ENCODE measurements around the gene SLC7A1. TPM values are rescaled to one million over a fixed set of nuclear protein-coding genes. Genes with fewer than 3 reads are reported as not detected.

SLC7A1 gene
- total and polyA plus RNA-seq, 2 of the 13 experiments (the other 11 are each of a cell fraction or from before 2014, with no cell fraction given): 14.5 to 15.3 TPM

DNA sequence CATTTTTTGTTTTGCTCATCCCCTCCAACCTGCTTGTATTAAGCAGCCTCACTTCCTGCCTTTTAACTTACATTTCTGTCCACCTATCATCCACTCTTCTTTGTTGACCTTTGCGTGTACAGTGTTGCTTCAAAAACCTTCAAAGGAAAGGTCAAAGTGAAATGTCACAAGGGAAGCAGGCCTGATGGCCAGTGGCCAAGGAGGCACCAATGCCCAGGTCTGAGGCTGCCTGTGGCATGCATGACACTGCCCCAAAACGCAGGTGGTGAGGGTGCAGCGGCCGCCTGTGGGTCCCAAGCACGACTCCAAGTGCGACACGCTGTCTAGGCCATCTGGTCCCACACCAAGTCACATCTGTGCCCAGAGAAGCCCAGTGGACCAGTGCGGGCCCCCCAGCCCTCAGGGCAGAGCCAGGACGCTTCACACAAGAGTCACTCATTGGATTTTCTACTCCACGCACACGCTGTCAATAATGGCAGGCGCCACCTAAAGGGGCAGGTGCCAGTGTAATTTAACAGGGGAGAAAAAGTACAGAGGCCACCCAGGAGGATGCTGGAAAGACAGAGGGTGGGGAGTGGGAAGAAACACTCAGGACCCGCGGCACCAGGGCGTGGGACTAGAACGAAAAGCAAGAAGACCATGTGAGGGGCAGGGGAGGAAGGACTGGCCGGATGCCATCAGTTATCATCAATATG is 23.5 kb downstream of the SLC7A1 start (continued):
- TF ChIP-seq, protein P1, sequence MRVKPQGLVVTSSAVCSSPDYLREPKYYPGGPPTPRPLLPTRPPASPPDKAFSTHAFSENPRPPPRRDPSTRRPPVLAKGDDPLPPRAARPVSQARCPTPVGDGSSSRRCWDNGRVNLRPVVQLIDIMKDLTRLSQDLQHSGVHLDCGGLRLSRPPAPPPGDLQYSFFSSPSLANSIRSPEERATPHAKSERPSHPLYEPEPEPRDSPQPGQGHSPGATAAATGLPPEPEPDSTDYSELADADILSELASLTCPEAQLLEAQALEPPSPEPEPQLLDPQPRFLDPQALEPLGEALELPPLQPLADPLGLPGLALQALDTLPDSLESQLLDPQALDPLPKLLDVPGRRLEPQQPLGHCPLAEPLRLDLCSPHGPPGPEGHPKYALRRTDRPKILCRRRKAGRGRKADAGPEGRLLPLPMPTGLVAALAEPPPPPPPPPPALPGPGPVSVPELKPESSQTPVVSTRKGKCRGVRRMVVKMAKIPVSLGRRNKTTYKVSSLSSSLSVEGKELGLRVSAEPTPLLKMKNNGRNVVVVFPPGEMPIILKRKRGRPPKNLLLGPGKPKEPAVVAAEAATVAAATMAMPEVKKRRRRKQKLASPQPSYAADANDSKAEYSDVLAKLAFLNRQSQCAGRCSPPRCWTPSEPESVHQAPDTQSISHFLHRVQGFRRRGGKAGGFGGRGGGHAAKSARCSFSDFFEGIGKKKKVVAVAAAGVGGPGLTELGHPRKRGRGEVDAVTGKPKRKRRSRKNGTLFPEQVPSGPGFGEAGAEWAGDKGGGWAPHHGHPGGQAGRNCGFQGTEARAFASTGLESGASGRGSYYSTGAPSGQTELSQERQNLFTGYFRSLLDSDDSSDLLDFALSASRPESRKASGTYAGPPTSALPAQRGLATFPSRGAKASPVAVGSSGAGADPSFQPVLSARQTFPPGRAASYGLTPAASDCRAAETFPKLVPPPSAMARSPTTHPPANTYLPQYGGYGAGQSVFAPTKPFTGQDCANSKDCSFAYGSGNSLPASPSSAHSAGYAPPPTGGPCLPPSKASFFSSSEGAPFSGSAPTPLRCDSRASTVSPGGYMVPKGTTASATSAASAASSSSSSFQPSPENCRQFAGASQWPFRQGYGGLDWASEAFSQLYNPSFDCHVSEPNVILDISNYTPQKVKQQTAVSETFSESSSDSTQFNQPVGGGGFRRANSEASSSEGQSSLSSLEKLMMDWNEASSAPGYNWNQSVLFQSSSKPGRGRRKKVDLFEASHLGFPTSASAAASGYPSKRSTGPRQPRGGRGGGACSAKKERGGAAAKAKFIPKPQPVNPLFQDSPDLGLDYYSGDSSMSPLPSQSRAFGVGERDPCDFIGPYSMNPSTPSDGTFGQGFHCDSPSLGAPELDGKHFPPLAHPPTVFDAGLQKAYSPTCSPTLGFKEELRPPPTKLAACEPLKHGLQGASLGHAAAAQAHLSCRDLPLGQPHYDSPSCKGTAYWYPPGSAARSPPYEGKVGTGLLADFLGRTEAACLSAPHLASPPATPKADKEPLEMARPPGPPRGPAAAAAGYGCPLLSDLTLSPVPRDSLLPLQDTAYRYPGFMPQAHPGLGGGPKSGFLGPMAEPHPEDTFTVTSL (CRISPR knock-in tag; IDR thresholded peaks at IDR 0.05; ENCODE audit: borderline replicate concordance): peak; percentile 25; the same call in 1 of the 2 replicates
- TF ChIP-seq ZKSCAN8 (CRISPR knock-in tag; IDR thresholded peaks at IDR 0.05; ENCODE audit: borderline replicate concordance) (peak; percentile 59; the same call in 1 of the 2 replicates), ZNF230 (CRISPR knock-in tag; IDR thresholded peaks at IDR 0.05) (0 out of 2 replicates have a peak, but pooled peaks have one; percentile 48), ELF1 (CRISPR knock-in tag; IDR thresholded peaks at IDR 0.05) (peak; percentile 66), FOSL2 (CRISPR knock-in tag; IDR thresholded peaks at IDR 0.05) (peak; percentile 75), TCF7 (IDR thresholded peaks at IDR 0.05; ENCODE audit: low read depth) (peak; percentile 98), ARNTL (CRISPR knock-in tag; IDR thresholded peaks at IDR 0.05) (0 out of 2 replicates have a peak, but pooled peaks have one; percentile 14), HHEX (CRISPR knock-in tag; IDR thresholded peaks at IDR 0.05) (peak; percentile 78; the same call in 1 of the 2 replicates), ERF (CRISPR knock-in tag; IDR thresholded peaks at IDR 0.05) (0 out of 2 replicates have a peak, but pooled peaks have one; percentile 33), GABPB1 (CRISPR knock-in tag; IDR thresholded peaks at IDR 0.05) (peak; percentile 46), NR2F2 (IDR thresholded peaks at IDR 0.05; ENCODE audit: borderline replicate concordance, low read depth) (peak; percentile 97), GATA4 (IDR thresholded peaks at IDR 0.05; ENCODE audit: borderline replicate concordance, low read depth) (peak; percentile 72; the same call in 1 of the 2 replicates), RXRA (CRISPR knock-in tag; IDR thresholded peaks at IDR 0.05) (peak; percentile 69; the same call in 1 of the 2 replicates), ZNF607 (CRISPR knock-in tag; IDR thresholded peaks at IDR 0.05; ENCODE audit: borderline replicate concordance) (no peak), ZKSCAN5 (CRISPR knock-in tag; IDR thresholded peaks at IDR 0.05) (peak; percentile 91)
- TF ChIP-seq, protein P2, sequence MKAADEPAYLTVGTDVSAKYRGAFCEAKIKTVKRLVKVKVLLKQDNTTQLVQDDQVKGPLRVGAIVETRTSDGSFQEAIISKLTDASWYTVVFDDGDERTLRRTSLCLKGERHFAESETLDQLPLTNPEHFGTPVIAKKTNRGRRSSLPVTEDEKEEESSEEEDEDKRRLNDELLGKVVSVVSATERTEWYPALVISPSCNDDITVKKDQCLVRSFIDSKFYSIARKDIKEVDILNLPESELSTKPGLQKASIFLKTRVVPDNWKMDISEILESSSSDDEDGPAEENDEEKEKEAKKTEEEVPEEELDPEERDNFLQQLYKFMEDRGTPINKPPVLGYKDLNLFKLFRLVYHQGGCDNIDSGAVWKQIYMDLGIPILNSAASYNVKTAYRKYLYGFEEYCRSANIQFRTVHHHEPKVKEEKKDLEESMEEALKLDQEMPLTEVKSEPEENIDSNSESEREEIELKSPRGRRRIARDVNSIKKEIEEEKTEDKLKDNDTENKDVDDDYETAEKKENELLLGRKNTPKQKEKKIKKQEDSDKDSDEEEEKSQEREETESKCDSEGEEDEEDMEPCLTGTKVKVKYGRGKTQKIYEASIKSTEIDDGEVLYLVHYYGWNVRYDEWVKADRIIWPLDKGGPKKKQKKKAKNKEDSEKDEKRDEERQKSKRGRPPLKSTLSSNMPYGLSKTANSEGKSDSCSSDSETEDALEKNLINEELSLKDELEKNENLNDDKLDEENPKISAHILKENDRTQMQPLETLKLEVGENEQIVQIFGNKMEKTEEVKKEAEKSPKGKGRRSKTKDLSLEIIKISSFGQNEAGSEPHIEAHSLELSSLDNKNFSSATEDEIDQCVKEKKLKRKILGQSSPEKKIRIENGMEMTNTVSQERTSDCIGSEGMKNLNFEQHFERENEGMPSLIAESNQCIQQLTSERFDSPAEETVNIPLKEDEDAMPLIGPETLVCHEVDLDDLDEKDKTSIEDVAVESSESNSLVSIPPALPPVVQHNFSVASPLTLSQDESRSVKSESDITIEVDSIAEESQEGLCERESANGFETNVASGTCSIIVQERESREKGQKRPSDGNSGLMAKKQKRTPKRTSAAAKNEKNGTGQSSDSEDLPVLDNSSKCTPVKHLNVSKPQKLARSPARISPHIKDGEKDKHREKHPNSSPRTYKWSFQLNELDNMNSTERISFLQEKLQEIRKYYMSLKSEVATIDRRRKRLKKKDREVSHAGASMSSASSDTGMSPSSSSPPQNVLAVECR (CRISPR knock-in tag; IDR thresholded peaks at IDR 0.05; ENCODE audit: borderline replicate concordance): peak; percentile 54; the same call in 1 of the 2 replicates
- TF ChIP-seq, protein P3, sequence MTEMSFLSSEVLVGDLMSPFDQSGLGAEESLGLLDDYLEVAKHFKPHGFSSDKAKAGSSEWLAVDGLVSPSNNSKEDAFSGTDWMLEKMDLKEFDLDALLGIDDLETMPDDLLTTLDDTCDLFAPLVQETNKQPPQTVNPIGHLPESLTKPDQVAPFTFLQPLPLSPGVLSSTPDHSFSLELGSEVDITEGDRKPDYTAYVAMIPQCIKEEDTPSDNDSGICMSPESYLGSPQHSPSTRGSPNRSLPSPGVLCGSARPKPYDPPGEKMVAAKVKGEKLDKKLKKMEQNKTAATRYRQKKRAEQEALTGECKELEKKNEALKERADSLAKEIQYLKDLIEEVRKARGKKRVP (CRISPR knock-in tag; IDR thresholded peaks at IDR 0.05): peak in 1 of 2 experiments; percentile 69; a peak in 2 of 4 replicates
- TF ChIP-seq, protein P4, sequence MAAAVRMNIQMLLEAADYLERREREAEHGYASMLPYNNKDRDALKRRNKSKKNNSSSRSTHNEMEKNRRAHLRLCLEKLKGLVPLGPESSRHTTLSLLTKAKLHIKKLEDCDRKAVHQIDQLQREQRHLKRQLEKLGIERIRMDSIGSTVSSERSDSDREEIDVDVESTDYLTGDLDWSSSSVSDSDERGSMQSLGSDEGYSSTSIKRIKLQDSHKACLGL (CRISPR knock-in tag; IDR thresholded peaks at IDR 0.05): 0 out of 2 replicates have a peak, but pooled peaks have one; percentile 38
